Mesenteric fat pad (tissue), 1 donor: ENCODE measurements around the gene KLK2. TPM values are rescaled to one million over a fixed set of nuclear protein-coding genes. Genes with fewer than 3 reads are reported as not detected.
"Not testable (repeated sequence)": the region's sequence is repeated elsewhere in the genome, so short reads cannot be mapped to it uniquely, and the experiment has no call there.

Experiments used
- DNase-seq: peaks from one replicate; pipeline ENCODE4 v3.0.0-alpha.2; 2020; ENCODE audit warnings: low spot score
- total RNA-seq: library from RNA; stranded (reverse); fragmentation: NEBNext Ultra II Directional; extraction: Animal tissue kit (Norgen Biotek cat#: 25700); gene quantifications from one replicate; pipeline ENCODE4 v1.2.1, GENCODE V29; 2021
- donor health status: DM: yes; HTN: yes; CAD: no.

KLK2 gene
- total RNA-seq, 1 donor from 2014 or later, result not detected

DNA sequence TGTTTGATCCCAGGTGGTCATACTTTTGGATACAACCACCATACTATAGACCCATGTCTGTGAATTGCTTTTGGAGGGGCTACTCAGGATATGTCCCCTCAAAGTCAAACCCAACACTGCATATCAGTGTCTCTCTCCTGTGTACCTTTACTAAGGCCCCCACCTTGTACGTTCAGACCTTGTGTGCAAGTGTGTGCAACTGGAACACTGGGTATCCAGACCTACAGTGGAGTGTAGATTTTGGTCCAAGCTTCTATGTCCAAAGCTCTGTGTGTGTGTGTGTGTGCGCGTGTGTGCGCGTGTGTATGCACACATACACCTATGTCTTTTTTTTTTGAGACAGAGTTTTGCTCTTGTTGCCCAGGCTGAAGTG lies 18.0 kb downstream of the KLK2 start:
- no peak for DNase-seq

DNA sequence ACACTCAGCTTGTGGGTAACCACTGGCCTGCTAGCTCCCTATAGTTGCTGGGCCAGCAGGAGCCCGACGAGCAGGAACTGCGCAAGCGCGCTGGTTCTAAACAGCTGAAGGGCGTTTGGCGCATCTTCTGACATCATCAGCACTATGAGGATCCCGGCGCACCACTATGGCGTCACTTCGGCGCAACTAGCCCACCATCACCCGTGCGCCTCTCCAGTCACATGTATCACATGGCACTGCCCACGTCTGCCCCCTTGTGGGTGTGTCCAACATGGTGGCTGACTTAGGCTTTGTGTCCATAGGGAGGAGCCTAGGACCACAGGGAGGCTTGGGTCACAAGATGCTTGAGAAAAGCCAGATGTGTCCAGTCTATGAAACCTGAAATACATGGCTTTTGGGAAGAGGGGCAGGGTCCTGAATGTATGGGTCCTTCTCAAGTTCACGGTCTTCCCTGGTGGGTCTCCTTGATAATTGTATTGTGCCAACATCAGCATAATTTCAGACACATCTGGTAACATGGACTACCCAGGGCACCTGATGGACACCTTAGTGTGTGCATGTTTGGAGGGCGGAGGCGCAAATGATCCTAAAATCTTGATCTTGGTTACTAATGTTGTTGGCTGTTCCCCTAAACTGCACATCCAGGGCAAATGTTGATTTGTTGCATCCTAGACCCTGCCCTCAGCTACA lies 20.0 kb downstream of the KLK2 start:
- no peak for DNase-seq

DNA sequence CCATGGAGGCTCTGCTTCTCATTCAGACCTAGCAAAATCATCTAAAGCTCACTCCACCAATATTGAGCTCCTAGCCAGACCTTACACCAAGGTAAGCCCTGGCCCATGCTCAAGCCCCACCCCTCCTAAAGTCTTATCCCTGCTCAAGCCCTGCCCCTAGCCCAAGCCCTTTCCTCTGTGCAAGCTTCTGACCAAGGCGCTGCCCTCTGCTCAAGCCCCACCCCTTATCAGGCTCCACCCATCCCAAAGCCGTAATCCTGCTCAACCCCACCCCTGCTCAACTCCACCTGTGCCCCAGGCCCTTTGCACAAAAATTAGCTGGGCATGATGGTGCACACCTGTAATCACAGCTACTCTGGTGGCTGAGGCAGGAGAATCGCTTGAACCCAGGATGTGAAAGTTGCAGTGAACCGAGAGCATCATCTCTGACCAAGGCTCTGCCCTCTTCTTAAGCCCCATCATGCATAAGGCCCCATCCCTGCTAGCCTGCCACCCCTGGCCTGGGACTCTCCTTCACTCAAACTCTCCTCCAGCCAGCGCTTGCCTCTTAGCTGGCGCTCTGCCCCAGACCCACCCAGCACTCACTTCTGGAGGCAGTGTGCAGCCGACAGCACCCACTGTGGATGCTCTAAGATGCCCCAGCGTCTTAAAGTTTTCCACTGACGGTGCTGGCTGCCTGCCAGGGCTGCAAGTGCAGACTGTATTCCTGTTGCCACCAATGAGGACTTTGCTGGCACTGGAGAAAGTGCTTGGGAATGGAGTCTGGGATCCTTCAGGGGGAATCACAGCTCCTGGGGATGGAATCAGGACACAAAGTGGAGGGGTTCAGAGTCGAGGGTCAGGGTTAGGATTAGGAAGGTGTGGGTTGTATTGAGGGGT lies 21.5 kb downstream of the KLK2 start:
- DNase-seq, result no peak

DNA sequence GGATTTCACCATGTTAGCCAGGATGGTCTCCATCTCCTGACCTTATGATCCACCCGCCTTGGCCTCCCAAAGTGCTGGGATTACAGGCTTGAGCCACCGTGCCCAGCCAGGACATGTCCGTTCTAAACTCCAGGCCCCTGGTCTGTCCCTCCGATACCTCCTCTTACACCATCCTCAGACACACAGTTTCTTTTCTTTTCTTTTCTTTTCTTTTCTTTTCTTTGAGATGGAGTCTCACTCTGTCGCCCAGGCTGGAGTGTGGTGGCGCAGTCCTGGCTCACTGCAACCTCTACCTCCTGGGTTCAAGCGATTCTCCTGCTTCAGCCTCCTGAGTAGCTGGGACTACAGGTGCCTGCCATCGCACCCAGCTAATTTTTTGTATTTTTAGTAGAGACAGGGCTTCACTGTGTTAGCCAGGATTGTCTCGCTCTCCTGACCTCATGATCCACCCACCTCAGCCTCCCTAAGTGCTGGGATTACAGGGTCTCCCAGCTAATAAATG lies 22.9 kb downstream of the KLK2 start:
- not testable (repeated sequence) for DNase-seq

DNA sequence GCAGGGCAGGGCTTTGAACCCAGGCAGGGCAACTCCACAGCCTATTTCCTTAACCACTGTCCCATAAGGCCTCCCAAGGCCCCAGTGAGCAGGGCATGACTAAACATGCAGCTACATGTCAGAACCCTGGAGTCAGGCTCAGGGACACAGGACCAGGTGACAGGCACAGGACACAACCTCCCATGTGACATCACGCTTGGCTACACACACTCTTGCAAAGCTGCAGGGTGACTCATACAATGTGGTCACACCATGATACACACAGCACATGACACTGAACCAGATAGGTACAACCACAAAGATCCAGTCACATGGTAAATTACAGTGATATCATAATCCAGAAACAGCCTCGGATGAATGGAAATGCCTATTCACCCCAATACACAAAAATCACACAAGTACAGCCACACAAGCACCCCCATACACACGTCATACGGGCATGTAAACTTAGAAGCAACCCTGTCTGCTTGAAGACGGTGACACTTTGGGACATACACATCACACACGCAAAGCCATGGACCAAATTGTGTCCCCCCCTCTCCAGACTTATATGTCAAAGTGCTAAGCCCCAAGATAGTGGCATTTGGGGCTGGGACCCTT lies 23.5 kb downstream of the KLK2 start:
- no peak for DNase-seq

DNA sequence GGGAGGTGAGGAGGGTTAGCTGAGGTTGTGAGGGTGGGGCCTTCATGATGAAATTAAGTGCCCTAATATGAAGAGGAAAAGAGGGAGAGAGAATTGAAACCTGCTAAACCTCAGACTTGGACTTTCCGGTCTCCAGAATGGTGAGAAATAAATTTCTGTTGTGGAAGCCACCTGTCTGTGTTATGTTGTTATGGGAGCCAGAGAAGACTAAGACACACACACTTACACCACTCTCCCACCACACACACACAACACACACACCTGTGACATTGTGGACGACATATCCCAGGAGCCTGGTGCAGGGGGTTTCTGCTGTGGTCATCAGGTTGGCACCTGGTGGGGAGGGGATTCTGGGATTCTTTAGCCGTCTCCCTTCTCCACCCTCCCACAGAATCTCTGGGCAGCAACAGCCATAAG lies 24.0 kb downstream of the KLK2 start:
- DNase-seq, result no peak

DNA sequence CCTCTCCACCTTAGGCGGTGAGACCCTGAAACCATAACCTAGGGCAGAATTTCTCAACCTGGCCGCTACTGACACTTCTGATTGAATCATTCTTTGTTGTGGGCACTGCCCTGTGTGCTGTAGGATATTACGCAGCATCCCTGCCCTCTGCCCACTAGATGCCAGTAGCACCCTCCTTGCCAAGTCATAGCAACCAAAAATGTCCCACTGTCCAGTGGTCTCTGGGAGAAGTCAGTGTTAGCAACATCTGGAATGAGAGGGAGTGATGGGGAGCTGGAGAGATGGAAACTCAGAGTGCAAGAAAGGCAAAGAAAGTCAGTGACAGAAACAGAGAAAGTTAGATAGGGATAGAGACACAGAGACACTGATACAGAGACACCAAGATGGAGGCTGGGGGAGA lies 24.4 kb downstream of the KLK2 start:
- no peak for DNase-seq

DNA sequence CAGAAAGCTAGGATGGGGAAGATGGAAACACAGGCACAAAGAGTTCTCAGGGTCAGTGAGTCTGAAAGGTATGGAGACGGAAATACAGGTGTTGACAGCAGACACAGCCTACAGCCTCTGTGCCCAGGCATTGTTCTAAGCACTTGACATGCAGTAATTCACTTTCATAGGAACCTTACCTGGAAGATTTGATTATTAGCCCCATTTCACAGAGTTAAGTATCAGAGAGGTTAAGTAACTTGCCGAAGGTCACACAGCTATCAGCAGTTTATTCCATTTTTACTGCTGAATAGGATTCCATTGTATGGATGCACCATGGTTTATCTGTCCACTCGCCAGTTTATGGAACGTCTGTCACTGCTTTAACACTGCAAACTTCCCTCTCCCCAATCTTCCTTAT lies 24.8 kb downstream of the KLK2 start:
- DNase-seq, result no peak

DNA sequence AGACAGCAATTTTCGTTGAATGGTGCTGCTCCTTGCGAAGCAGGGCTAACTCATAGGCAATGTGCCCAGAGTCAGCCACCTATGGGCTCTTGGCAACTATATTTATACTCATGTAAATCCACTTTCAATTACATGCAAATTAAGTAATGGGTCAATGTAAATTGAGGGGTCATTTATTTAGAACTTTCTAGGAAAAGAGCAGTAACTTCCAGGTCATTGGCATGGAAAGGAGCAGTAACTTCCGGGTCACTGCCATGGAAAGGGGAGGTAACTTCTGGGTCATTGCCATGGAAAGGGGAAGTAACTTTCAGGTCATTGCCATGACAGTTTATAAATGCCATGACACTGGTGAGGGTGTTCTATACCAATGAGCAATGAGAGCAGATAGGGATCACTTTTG lies 26.3 kb downstream of the KLK2 start:
- no peak for DNase-seq

DNA sequence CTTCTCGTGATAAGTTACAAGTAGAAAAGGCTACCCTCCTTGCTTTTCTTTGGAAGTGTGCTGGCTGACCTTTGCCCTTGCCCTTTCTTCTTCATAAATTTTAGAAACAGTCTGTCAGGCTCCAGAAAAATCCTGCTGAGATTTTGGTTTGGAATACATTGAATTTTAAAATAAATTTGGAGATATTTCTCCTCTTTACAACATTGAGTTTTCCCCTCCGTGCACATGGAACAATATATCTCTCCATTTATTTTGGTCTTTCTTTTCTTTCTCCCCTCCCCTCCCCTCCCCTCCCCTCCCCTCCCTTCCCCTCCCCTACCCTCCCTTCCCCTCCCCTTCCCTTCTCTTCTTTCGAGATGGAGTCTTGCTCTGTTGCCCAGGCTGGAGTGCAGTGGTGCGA lies 29.4 kb downstream of the KLK2 start:
- DNase-seq, result no peak

DNA sequence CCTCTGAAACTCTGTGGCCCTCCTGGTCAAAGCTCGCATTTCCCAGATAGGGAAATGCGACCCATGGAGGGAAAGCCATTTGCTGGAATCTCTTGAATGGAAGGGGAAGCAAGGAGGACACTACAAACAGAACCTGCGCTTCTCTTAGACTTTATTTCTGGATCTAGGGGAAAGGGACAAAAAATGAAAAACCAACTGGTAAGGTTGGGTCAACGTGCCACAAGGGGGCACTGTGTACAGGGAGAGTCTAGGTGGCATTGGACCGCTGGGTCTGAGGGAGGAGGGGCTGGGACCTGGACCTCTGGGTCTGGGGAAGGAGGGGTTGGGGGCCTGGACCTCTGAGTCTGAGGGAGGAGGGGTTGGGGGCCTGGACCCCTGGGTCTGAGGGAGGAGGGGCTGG lies 33.0 kb downstream of the KLK2 start:
- DNase-seq, result no peak

DNA sequence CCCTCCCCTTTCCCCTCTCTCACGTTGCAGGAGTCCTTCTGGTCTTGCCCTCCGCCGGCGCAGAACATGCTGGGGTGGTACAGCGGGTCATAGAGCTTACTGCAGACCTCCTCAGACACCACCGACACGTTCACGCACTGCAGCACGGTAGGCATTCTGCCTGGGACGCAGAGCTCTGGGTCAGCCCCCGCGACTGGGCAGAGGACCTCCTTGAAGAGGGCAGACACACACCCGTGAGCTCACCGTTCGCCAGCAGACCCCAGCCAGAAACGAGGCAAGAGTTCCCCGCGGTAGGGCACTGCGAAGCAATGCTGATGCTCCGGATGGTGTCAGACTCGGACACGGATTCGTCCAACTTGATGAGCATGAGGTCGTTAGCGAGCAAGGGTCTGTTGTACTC lies 35.1 kb downstream of the KLK2 start:
- DNase-seq, result no peak

DNA sequence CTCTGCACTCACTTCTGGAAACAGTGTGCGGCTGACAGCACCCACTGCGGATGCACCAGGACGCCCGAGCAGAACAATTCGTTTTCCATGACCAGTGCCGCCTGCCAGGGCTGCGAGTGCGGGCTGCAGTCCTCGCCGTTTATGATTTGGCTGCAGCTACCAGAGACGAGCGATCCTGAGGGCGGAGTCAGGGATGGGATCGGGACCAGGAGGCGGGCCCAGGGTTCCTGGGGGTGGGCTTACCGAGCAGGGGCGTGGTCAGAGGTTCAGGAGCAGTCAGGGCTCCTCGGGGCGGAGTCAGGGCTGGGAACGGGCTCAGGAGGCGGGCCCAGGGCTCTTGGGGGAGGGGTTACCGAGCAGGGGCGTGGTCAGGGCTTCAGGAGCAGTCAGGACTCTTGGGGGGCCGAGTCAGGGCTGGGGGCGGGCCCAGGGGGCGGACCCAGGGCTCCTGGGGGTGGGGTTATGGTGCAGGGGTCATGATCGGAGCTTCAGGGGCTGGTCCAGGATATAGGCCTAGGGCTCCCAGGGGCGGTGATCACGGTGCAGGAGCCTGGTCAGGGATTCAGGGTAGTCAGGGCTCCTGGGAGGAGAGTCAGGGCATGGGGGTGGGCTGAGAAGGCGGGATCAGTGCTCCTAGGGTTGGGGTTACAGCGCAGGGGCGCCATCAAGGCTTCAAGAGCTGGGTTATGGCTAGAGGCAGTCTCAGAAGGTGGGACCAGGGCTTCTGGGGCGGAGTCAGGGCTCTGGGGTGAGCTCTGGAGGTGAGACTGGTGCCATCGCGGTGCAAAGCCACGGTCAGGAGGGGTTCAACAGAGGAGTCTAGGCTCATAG lies 36.2 kb downstream of the KLK2 start:
- no peak for DNase-seq

DNA sequence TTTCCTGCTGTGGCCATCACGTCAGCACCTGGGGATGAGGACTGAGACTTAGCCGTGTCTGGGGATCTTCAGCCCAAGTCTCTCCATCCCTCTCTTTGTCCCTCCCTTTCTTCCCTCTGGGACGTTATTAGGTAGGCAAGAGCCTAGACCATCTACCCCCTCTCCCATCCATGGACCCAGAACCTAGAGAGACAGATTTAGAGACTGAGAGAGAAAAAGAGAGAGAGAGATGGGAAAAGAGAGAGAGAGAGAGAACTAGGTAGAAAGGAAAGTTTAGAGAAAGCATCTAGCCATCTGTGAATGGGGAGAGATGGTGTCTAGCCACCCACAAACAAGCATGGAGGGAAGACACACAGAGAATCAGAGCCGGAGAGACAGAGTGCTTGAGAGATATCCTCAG lies 37.5 kb downstream of the KLK2 start:
- DNase-seq, result no peak

DNA sequence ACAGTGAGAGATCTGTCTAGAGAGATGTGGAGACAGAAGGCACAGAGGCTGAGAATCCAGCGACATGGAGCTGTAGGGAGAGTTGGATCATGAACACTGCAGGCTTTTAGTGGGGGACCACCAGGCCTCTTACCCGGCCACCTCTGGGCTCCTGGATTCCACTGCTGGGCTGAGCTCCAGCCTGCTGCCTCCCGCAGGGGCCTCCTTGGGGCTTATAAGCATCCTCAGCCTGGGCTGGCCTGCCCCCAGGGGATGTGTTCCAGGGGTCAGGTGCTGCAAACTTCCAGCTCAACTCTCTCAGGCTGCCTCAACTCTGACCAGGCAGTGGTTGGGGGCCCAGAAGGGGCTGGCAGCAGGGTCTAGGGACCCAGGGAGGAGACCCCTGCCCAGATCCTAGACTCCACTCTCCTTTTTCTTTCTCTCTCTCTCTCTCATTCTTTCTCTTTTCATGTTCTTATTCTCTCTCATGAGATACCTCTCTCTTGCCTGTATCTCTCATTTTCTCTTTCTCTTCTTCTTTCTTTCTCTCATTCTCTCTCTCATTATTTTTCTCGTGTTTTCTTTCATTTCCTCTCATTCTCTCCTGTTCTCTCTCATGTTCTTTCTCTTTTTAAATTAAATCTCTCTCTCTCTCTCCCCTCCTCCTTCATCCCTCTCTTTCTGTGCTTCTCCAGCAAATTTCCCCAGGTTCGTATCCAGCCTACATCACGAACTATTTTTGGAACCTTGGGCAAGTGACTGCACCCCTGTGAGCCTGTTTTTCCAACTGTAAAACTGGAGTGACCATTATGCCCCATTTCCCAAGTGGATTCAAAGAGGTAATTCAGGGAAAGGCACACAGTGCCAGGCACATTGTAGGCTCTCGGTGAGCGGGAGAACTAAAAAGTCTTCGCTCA lies 38.2 kb downstream of the KLK2 start, which contains the start of gene KLK4:
KLK4 (minus strand) TSS at position 190 of the 896 bp plus-strand sequence. CDS start 657 bp downstream, outside the sequence.
- peak; percentile 37 for DNase-seq

DNA sequence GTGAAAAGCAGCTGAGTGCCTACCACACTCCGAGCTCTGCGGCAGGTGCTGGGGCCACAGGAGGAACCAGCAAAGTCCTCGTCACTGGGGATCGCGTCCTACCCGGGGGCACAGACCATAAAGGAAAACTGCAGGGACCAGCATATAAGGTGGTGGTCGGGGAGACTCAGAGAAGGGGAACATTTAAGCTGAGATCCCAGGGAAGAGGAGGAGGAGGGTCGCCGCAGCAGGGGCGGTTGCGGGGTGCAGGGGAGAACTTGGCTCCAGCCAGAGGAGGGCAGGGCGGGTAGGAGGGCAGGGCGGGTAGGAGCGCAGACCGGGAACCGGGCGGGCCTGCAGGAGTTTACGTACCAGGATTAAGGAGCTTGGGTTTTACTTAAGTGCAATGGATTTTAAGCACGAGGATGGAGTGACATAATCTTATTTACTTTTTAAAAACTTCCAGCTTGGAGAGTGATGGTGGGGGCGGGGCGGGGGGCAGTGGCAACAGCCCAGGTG lies 38.9 kb downstream of the KLK2 start:
- peak; percentile 81 for DNase-seq

DNA sequence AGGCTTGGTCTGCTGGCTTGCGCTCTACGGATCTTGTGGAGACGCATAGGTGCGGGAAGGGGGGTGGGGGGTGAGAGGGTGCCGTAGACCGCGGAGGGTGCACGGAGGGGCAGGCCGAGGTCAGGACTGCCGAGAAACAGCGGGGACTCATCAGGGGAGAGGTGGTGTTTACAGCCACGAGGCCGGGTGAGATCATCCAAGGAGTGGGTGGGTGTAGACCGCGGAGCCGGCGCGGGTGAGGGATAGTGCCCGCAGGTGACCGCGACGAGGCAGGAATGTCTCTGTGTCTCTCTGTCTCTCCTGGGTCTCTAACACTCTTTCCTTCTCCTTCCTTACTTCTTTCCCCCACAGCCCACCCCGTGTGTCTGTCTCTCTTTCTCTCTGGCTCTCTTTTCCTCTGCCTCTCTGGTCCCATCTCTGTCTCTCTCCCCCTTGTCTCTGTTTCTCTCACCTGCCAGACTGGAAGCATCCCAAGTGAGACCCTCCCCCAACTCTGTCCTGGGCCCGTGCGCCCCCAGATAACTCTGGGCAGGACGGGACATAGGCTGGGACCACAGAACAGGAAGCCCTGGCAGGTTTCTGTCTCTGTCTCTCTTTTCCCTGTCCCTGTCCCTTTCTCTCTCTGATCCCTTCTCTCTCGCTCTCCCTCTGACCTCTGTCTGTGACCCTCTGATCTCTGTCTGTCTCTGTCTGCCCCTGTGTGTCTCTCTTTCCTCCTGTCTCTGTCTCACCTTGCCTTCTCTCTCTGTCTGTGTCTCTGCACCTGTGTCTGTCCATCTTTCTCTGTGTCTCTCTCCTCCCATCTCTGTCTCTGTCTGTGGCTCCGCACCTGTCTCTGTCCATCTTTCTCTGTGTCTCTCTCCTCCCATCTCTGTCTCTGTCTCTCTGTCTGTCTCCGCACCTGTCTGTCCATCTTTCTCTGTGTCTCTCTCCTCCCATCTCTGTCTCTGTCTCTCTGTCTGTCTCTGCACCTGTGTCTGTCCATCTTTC lies 39.8 kb downstream of the KLK2 start:
- no peak for DNase-seq

DNA sequence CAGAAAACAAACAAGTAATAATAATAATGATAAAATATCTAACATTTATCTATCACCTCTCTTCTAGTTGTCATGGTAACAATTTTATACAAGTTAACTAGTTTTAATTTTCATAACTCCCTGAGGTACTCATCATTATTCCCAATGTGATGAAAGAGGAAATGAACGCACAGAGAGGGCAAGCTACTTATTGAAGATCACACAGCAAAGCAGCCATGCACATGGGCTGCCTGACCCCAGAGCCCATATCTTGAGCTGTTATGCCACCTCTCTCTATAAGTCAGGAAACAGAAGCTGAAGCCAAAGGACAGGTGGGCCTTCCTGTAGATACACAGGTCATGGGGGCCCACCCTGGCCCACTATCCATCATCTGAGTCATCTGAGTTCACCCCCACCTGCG lies 42.8 kb downstream of the KLK2 start:
- no peak for DNase-seq
